Esophagus squamous epithelium (tissue), 4 donors: ENCODE measurements around the gene ZDHHC11B.

Source experiments
- POLR2A ChIP-seq, 4 donors: fragments of 450-650 bp; IDR thresholded peaks; one replicate each; pipeline ENCODE4 v1.6.1; 2017; ENCODE audit warnings: antibody characterized with exemption in 4 of 4, mild to moderate bottlenecking in 4 of 4, moderate library complexity in 3 of 4
- TF ChIP-seq, protein P1 (sequence below), 6 experiments: fragments of 450-650 bp in 4 of 6; fragments of 200-600 bp in 2 of 6; sonication (generic) in 2 of 6; IDR thresholded peaks; one replicate each; pipeline ENCODE4 v1.5.1; 2016 to 2019; ENCODE audit warnings: antibody characterized with exemption in 6 of 6, mild to moderate bottlenecking in 4 of 6, moderate library complexity in 4 of 6

DNA sequence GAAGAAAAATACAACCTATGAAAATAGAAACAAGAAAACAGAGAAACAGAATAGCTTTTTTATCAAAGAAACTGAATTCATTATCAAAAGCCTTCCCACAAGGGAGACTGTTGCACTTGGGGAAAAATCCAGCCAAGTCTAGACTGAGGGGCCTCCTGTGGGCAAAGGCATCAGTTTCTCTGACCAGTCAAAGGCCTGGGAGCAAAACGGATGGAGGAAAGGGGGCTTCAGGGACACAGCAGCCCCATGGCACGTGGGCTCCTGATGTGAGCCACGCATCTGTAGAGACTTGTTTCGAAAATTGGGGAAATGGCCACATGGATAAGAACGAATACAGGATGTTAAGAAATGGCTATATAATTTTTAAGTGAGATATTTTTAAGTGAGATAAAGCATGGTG is 21.1 kb downstream of the ZDHHC11B start:
- TF ChIP-seq, protein P1, sequence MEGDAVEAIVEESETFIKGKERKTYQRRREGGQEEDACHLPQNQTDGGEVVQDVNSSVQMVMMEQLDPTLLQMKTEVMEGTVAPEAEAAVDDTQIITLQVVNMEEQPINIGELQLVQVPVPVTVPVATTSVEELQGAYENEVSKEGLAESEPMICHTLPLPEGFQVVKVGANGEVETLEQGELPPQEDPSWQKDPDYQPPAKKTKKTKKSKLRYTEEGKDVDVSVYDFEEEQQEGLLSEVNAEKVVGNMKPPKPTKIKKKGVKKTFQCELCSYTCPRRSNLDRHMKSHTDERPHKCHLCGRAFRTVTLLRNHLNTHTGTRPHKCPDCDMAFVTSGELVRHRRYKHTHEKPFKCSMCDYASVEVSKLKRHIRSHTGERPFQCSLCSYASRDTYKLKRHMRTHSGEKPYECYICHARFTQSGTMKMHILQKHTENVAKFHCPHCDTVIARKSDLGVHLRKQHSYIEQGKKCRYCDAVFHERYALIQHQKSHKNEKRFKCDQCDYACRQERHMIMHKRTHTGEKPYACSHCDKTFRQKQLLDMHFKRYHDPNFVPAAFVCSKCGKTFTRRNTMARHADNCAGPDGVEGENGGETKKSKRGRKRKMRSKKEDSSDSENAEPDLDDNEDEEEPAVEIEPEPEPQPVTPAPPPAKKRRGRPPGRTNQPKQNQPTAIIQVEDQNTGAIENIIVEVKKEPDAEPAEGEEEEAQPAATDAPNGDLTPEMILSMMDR (IDR thresholded peaks at IDR 0.05), result no peak
- no peak for TF ChIP-seq POLR2A (IDR thresholded peaks at IDR 0.05)
